AG04450 (cell line): Measurements from ENCODE around the gene PSMB11. TPM values are rescaled to one million over a fixed set of nuclear protein-coding genes. Genes with fewer than 3 reads are reported as not detected.

Experiments
- CTCF ChIA-PET: fragments of 300-600, 350-600 bp; formaldehyde crosslinking; extraction: SDS; loops from one replicate; lab custom pipeline; 2022; ENCODE audit warnings: antibody characterized with exemption, inconsistent platforms; lab: Charles Lee
- POLR2A ChIA-PET: fragments of 350-600 bp; formaldehyde crosslinking; extraction: SDS; loops from one replicate; lab custom pipeline; 2021; ENCODE audit warnings: antibody characterized with exemption, inconsistent platforms; lab: Yijun Ruan, JAX
- DNase-seq: peaks from one replicate; pipeline ENCODE4 v3.0.0-alpha.2; 2011; ENCODE audit warnings: low read depth, low spot score
- H3K27ac ChIP-seq: one replicate; pipeline ENCODE4 v1.5.1; 2012; ENCODE audit warnings: low read depth, low read length, control low read depth
- H3K27me3 ChIP-seq: one replicate; pipeline ENCODE4 v1.6.0; 2012; ENCODE audit warnings: low read length; ENCODE audit not compliant: control insufficient read depth, insufficient read depth
- H3K4me3 ChIP-seq: 2 replicates; pipeline ENCODE4 v1.5.1; 2011; ENCODE audit warnings: mild to moderate bottlenecking, low read depth, low read length, control low read depth
- H3K9me3 ChIP-seq: 2 replicates; pipeline ENCODE4 v1.5.1; 2012; ENCODE audit warnings: low read length; ENCODE audit not compliant: control insufficient read depth, insufficient read depth
- CTCF ChIP-seq: IDR thresholded peaks from 2 replicates; pipeline ENCODE4 v1.5.1; 2011; ENCODE audit warnings: low read depth, low read length, control low read depth, inconsistent platforms
- polyA plus RNA-seq: library from polyadenylated mRNA; depleted of rRNA; stranded (reverse); fragments of >200 nt; gene quantifications from 2 replicates; pipeline ENCODE4 v1.2.3, GENCODE V29; 2011

PSMB11 gene
- polyA plus RNA-seq, 1 experiment, result not detected

- no peaks in the 10 kb centered on the region for H3K9me3 ChIP-seq
- DNase-seq, result peak; percentile 82
- no peaks in the 10 kb centered on the region for H3K27me3 ChIP-seq
- peak overlapping the region; percentile 89 for H3K4me3 ChIP-seq
- H3K27ac ChIP-seq, result peak overlapping the region; percentile 73
- TF ChIP-seq CTCF, result no peak
- POLR2A ChIA-PET, result interaction anchor here (0.5 to 2.0 kb wide), 7 partner anchors 9 to 627 kb away, joined by 3 to 28 read pairs (median 4); partner anchors contain the start of genes ACIN1, AJUBA, C14orf119 and HAUS4
- CTCF ChIA-PET, result interaction anchor here (0.8 to 2.8 kb wide), 10 partner anchors 10 to 514 kb away, joined by 3 to 22 read pairs (median 8); partner anchors contain the start of genes ACIN1, C14orf119 and CDH24
Observed at GRCh38 chr14:23071244-23071920, 29.4 kb downstream of the PSMB11 start.

- H3K9me3 ChIP-seq, result no peaks in the 10 kb centered on the region
- ChIA-PET CTCF (interaction anchor here (0.8 to 2.8 kb wide), 9 partner anchors 10 to 86 kb away, joined by 3 to 22 read pairs (median 7); partner anchors contain the start of genes ACIN1 and C14orf119), POLR2A (interaction anchor here (0.5 to 2.0 kb wide), 6 partner anchors 10 to 628 kb away, joined by 3 to 28 read pairs (median 4); partner anchors contain the start of genes ACIN1, AJUBA, C14orf119 and HAUS4)
- H3K27ac ChIP-seq, result peak overlapping the region; percentile 73
- H3K27me3 ChIP-seq, result no peaks in the 10 kb centered on the region
- no peak for TF ChIP-seq CTCF
- H3K4me3 ChIP-seq, result peak overlapping the region; percentile 17; the same call in 1 of the 2 replicates
- DNase-seq, result no peak
Observed at GRCh38 chr14:23071921-23072539, 30.0 kb downstream of the PSMB11 start.

- Histone ChIP-seq H3K4me3 (no peak overlapping the region), H3K27me3 (no peaks in the 10 kb centered on the region), H3K27ac (no peak overlapping the region), H3K9me3 (no peaks in the 10 kb centered on the region)
- TF ChIP-seq CTCF, result no peak
- POLR2A ChIA-PET, result interaction anchor here (2.1 kb wide), 1 partner anchor 20 kb away, joined by 7 read pairs; the partner anchor contains the start of genes ACIN1 and C14orf119
- CTCF ChIA-PET, result interaction anchor here (0.6 to 1.7 kb wide), 3 partner anchors 19 to 263 kb away, joined by 3 to 9 read pairs (median 4); no protein-coding TSS in a partner anchor
- no peak for DNase-seq
Observed at GRCh38 chr14:23074906-23075305, 32.9 kb downstream of the PSMB11 start.

GRCh38 chr14:23076785-23077408 is 34.9 kb downstream of the PSMB11 start:
- Histone ChIP-seq H3K4me3 (no peak overlapping the region), H3K27ac (no peak overlapping the region), H3K27me3 (no peaks in the 10 kb centered on the region), H3K9me3 (no peaks in the 10 kb centered on the region)
- DNase-seq, result no peak
- TF ChIP-seq CTCF, result peak; percentile 75
- CTCF ChIA-PET, result interaction anchor here (0.5 to 17.2 kb wide), 37 partner anchors 10 to 521 kb away, joined by 3 to 317 read pairs (median 5); partner anchors contain the start of genes ACIN1, C14orf119 and LRP10
- POLR2A ChIA-PET, result interaction anchor here (0.5 to 3.9 kb wide), 5 partner anchors 8 to 218 kb away, joined by 3 to 31 read pairs (median 5); partner anchors contain the start of genes ACIN1 and C14orf119
